H1 (cell line): ENCODE data around the gene PLCB3. TPM values are rescaled to one million over a fixed set of nuclear protein-coding genes. Genes with fewer than 3 reads are reported as not detected.

ENCODE experiments used
- CTCF ChIA-PET: fragments of 300-600 bp; sonication (Branson Sonifier 250); formaldehyde crosslinking; loops from one replicate; lab custom pipeline; 2021; ENCODE audit not compliant: partially characterized antibody; lab: Charles Lee
- POLR2A ChIA-PET: fragments of 300-600 bp; sonication (Branson Sonifier 250); formaldehyde crosslinking; loops from one replicate; lab custom pipeline; 2021; ENCODE audit warnings: inconsistent platforms; ENCODE audit not compliant: partially characterized antibody; lab: Charles Lee
- DNase-seq, 2 experiments: peaks; one replicate each; pipeline versions ENCODE4 v3.0.0 to v3.0.0-alpha.2; 2010 to 2022; ENCODE audit warnings: low spot score in 2 of 2, low read depth in 1 of 2, mixed read lengths in 1 of 2
- FAIRE-seq: peaks from 2 replicates; lab custom pipeline; 2011; peaks lifted over from hg19 to GRCh38; lab: Jason Lieb, UNC
- H2AFZ ChIP-seq: 2 replicates; pipeline ENCODE4 v1.8.1; 2012; ENCODE audit warnings: low read length, inconsistent platforms
- H2AK5ac ChIP-seq: 2 replicates; pipeline ENCODE4 v1.6.1; 2013; ENCODE audit warnings: low read depth, low read length
- H2BK120ac ChIP-seq: replicated peaks from 2 replicates; pipeline ENCODE3; 2013; ENCODE audit warnings: low read depth, low read length, inconsistent platforms
- H2BK12ac ChIP-seq: 2 replicates; pipeline ENCODE4 v1.6.1; 2013; ENCODE audit warnings: low read depth, low read length
- H2BK15ac ChIP-seq: 2 replicates; pipeline ENCODE4 v1.6.1; 2013; ENCODE audit warnings: low read length
- H2BK20ac ChIP-seq: 2 replicates; pipeline ENCODE4 v1.6.1; 2013; ENCODE audit warnings: low read length
- H2BK5ac ChIP-seq: 2 replicates; pipeline ENCODE4 v1.6.1; 2013; ENCODE audit warnings: low read depth, low read length
- H3K14ac ChIP-seq: 2 replicates; pipeline ENCODE4 v1.6.1; 2013; ENCODE audit warnings: inconsistent platforms; ENCODE audit not compliant: insufficient read length
- H3K18ac ChIP-seq: 2 replicates; pipeline ENCODE4 v1.6.1; 2013; ENCODE audit warnings: low read length; ENCODE audit errors: extremely low read depth
- H3K23ac ChIP-seq: 2 replicates; pipeline ENCODE4 v1.6.1; 2013; ENCODE audit warnings: inconsistent platforms; ENCODE audit not compliant: insufficient read length
- H3K23me2 ChIP-seq: 2 replicates; pipeline ENCODE4 v1.6.1; 2013; ENCODE audit warnings: low read depth, low read length
- H3K27ac ChIP-seq: 2 replicates; pipeline ENCODE4 v1.6.1; 2011; ENCODE audit warnings: low read depth, low read length, inconsistent platforms
- H3K27me3 ChIP-seq, 4 experiments: replicated peaks in 1 of 4; 1 replicate in 1 of 4; 2 replicates in 3 of 4; pipeline versions ENCODE4 v1.6.1 to v1.8.1; 2011 to 2013; ENCODE audit warnings: low read length in 3 of 4, mild to moderate bottlenecking in 3 of 4, inconsistent platforms in 2 of 4, mixed read lengths in 2 of 4, moderate library complexity in 1 of 4; ENCODE audit not compliant: control insufficient read depth in 3 of 4, insufficient read depth in 3 of 4; ENCODE audit errors: extremely low read depth in 1 of 4
- H3K36me3 ChIP-seq, 4 experiments: 2 replicates each; pipeline versions ENCODE4 v1.6.1 to v1.8.1; 2011 to 2013; ENCODE audit warnings: mild to moderate bottlenecking in 4 of 4, low read length in 3 of 4, moderate library complexity in 2 of 4, control low read depth in 1 of 4, inconsistent platforms in 1 of 4; ENCODE audit not compliant: insufficient read depth in 4 of 4, control insufficient read depth in 2 of 4
- H3K4ac ChIP-seq: replicated peaks from 2 replicates; pipeline ENCODE3; 2013; ENCODE audit warnings: low read length, low read depth, mixed read lengths, inconsistent platforms; ENCODE audit not compliant: insufficient read length
- H3K4me1 ChIP-seq, 4 experiments: replicated peaks in 1 of 4; 1 replicate in 1 of 4; 2 replicates in 3 of 4; pipeline versions ENCODE4 v1.6.1 to v1.8.1; 2011 to 2013; ENCODE audit warnings: low read length in 3 of 4, inconsistent platforms in 2 of 4, mixed read lengths in 1 of 4; ENCODE audit not compliant: insufficient read depth in 4 of 4, control insufficient read depth in 3 of 4
- H3K4me2 ChIP-seq, 2 experiments: 2 replicates each; pipeline versions ENCODE4 v1.6.1 to v1.8.1; 2011 to 2013; ENCODE audit warnings: low read depth in 2 of 2, low read length in 2 of 2, control low read depth in 1 of 2, inconsistent platforms in 1 of 2, mild to moderate bottlenecking in 1 of 2; ENCODE audit not compliant: insufficient read depth in 1 of 2
- H3K4me3 ChIP-seq, 4 experiments: fragments of 200-600, 300-600 bp in 1 of 4; sonication (generic), shearing (Covaris generic), sonication (Bioruptor Twin) in 1 of 4; 2 replicates each; pipeline versions ENCODE4 v1.5.1 to v1.8.1; 2011 to 2016; ENCODE audit warnings: low read length in 4 of 4, low read depth in 3 of 4, control low read depth in 2 of 4, inconsistent platforms in 2 of 4, mild to moderate bottlenecking in 2 of 4, mixed read lengths in 1 of 4, moderate library complexity in 1 of 4; ENCODE audit not compliant: insufficient read depth in 2 of 4; ENCODE audit errors: extremely low read depth in 1 of 4
- H3K56ac ChIP-seq: replicated peaks from 2 replicates; pipeline ENCODE3; 2013; ENCODE audit warnings: low read depth, mild to moderate bottlenecking, mixed read lengths, low read length, inconsistent platforms; ENCODE audit not compliant: insufficient read length
- H3K79me1 ChIP-seq: 2 replicates; pipeline ENCODE4 v1.6.1; 2013; ENCODE audit warnings: low read depth, low read length, control low read depth
- H3K79me2 ChIP-seq, 2 experiments: 2 replicates each; pipeline versions ENCODE4 v1.6.1 to v1.8.1; 2012 to 2013; ENCODE audit warnings: low read length in 2 of 2, mild to moderate bottlenecking in 2 of 2, inconsistent platforms in 1 of 2; ENCODE audit not compliant: insufficient read depth in 2 of 2, control insufficient read depth in 1 of 2
- H3K9ac ChIP-seq, 4 experiments: replicated peaks in 1 of 4; 1 replicate in 1 of 4; 2 replicates in 3 of 4; pipeline versions ENCODE4 v1.6.1 to v1.8.1; 2011 to 2013; ENCODE audit warnings: low read depth in 3 of 4, low read length in 3 of 4, control low read depth in 2 of 4, mild to moderate bottlenecking in 2 of 4, moderate library complexity in 2 of 4, inconsistent platforms in 1 of 4; ENCODE audit errors: extremely low read depth in 1 of 4
- H3K9me3 ChIP-seq, 2 experiments: 2 replicates each; pipeline versions ENCODE4 v1.6.1 to v1.8.1; 2012 to 2013; ENCODE audit warnings: mild to moderate bottlenecking in 2 of 2, moderate library complexity in 2 of 2, control low read depth in 1 of 2, inconsistent platforms in 1 of 2, low read depth in 1 of 2, low read length in 1 of 2, mixed read lengths in 1 of 2; ENCODE audit not compliant: insufficient read depth in 2 of 2
- H4K20me1 ChIP-seq, 2 experiments: replicated peaks in 1 of 2; 2 replicates each; pipeline versions ENCODE3 to v1.8.1; 2011 to 2013; ENCODE audit warnings: inconsistent platforms in 2 of 2, low read length in 2 of 2, mild to moderate bottlenecking in 1 of 2; ENCODE audit not compliant: insufficient read depth in 2 of 2, control insufficient read depth in 1 of 2
- H4K5ac ChIP-seq: 2 replicates; pipeline ENCODE4 v1.6.1; 2013; ENCODE audit warnings: low read length, low read depth, mixed read lengths, inconsistent platforms; ENCODE audit not compliant: insufficient read length
- H4K8ac ChIP-seq: 2 replicates; pipeline ENCODE4 v1.8.0; 2013; ENCODE audit warnings: mild to moderate bottlenecking, moderate library complexity, low read length, inconsistent platforms; ENCODE audit not compliant: insufficient read depth; ENCODE audit errors: extremely low read depth
- H4K91ac ChIP-seq: replicated peaks from 2 replicates; pipeline ENCODE3; 2013; ENCODE audit warnings: low read length, mixed read lengths, inconsistent platforms; ENCODE audit not compliant: insufficient read length
- POLR2A ChIP-seq, 2 experiments: IDR thresholded peaks; 1 replicate in 1 of 2; 2 replicates in 1 of 2; pipeline ENCODE4 v1.6.1; 2011; ENCODE audit warnings: low read depth in 2 of 2, low read length in 2 of 2, mild to moderate bottlenecking in 2 of 2; ENCODE audit errors: control extremely low read depth in 1 of 2
- POLR2AphosphoS5 ChIP-seq: IDR thresholded peaks from 2 replicates; pipeline ENCODE4 v1.6.1; 2011; ENCODE audit warnings: low read depth, low read length
- RXRA ChIP-seq: IDR thresholded peaks from 2 replicates; pipeline ENCODE4 v1.6.1; 2011; ENCODE audit warnings: low read depth, mild to moderate bottlenecking, low read length, moderate library complexity; ENCODE audit not compliant: insufficient read depth
- WGBS, 2 experiments: shearing (Covaris generic) in 1 of 2; methylation state at CpG; one replicate each; pipeline versions ENCODE4 v1.1.6 to v1.1.7; 2013 to 2015; ENCODE audit warnings: low lambda C conversion rate in 2 of 2, mixed read lengths in 2 of 2, inconsistent platforms in 1 of 2, low coverage in 1 of 2, missing lambda C conversion rate in 1 of 2; ENCODE audit not compliant: insufficient replicate concordance in 2 of 2, insufficient coverage in 1 of 2, insufficient read length in 1 of 2; ENCODE audit errors: extremely low coverage in 1 of 2, missing lambda C conversion rate in 1 of 2; 5-methylcytosine and 5-hydroxymethylcytosine counted together
- polyA plus RNA-seq, 7 experiments: library from polyadenylated mRNA; depleted of rRNA in 3 of 7; stranded (reverse) in 5 of 7; unstranded in 2 of 7; fragments of >200 nt in 5 of 7; fragments of 200-250 nt in 2 of 7; gene quantifications; 1 replicate in 5 of 7; 2 replicates in 1 of 7; 4 replicates in 1 of 7; pipeline versions ENCODE4 v1.2.1 to v1.2.3, GENCODE V29; 2011 to 2013; ENCODE audit warnings: missing spikeins in 2 of 7, mixed read lengths in 2 of 7
- total RNA-seq: library from RNA; stranded (reverse); fragmentation: NEBNext Ultra II Directional; extraction: Animal tissue kit (Norgen Biotek cat#: 25700); gene quantifications from 2 replicates; pipeline ENCODE4 v1.2.1, GENCODE V29; 2021

Gene PLCB3
- total and polyA plus RNA-seq, 2 of the 8 experiments (the other 6 are each of a cell fraction or from before 2014, with no cell fraction given) = 47.2 to 104 TPM

- WGBS, 2 experiments = 87% methylated on average over 8 of the region's 8 CpGs; no CpG with 5 or more reads in 1 of the 2 experiments
- no peak overlapping the region; a peak in 1 of 4 replicates for H3K4me2 ChIP-seq
- no peak for FAIRE-seq
These were observed 8.0 kb upstream of the PLCB3 start for GRCh38 chr11:64243236-64243854.

More at GRCh38 chr11:64243236-64243854, 8.0 kb upstream of the PLCB3 start:
- DNase-seq = no peak
- no peak overlapping the region for H4K91ac ChIP-seq
- POLR2A ChIA-PET = interaction anchor here (0.6 to 13.1 kb wide), 20 partner anchors 8 to 326 kb away, joined by 3 to 352 read pairs (median 5); partner anchors contain the start of genes BAD, CCDC88B, DNAJC4 and FERMT3
- peaks cover 0 to 25% (median 18%) of the 10 kb centered on the region in 4 experiments; a peak in 6 of 7 replicates for H3K4me1 ChIP-seq
- H3K9ac ChIP-seq = no peak overlapping the region
- peaks cover 0 to 13% of the 10 kb centered on the region in 2 experiments for H4K20me1 ChIP-seq
- H2BK5ac ChIP-seq = no peak overlapping the region
- H2BK12ac ChIP-seq = no peak overlapping the region
- H3K36me3 ChIP-seq = peaks cover 0 to 17% (median 4%) of the 10 kb centered on the region in 4 experiments; a peak in 4 of 8 replicates
- H3K27ac ChIP-seq = no peak overlapping the region
- H3K79me2 ChIP-seq = peaks cover 6 to 21% of the 10 kb centered on the region in 2 experiments; a peak in 3 of 4 replicates
- H3K56ac ChIP-seq = no peak overlapping the region
- H3K18ac ChIP-seq = no peak overlapping the region
- no peak overlapping the region for H4K8ac ChIP-seq
- H3K23ac ChIP-seq = no peak overlapping the region
- no peaks in the 10 kb centered on the region for H3K27me3 ChIP-seq
- H2AK5ac ChIP-seq = no peak overlapping the region
- H2BK20ac ChIP-seq = no peak overlapping the region
- H3K9me3 ChIP-seq = no peaks in the 10 kb centered on the region
- H2BK120ac ChIP-seq = no peak overlapping the region
- H3K23me2 ChIP-seq = peaks cover 20% of the 10 kb centered on the region
- H3K4ac ChIP-seq = no peak overlapping the region
- no peak overlapping the region for H2AFZ ChIP-seq
- CTCF ChIA-PET = interaction anchor here (0.5 to 10.0 kb wide), 16 partner anchors 11 to 412 kb away, joined by 3 to 102 read pairs (median 4); partner anchors contain the start of genes CATSPERZ, ESRRA, FERMT3 and NUDT22
- H3K4me3 ChIP-seq = no peak overlapping the region
- peaks cover 6% of the 10 kb centered on the region for H3K79me1 ChIP-seq
- TF ChIP-seq RXRA (no peak), POLR2A (IDR thresholded peaks at IDR 0.05; ENCODE audit: control extremely low read depth in 1 of 2, low read depth in 2 of 2, low read length in 2 of 2) (peak in 1 of 2 experiments; percentile 85; a peak in 1 of 3 replicates), POLR2AphosphoS5 (peak; percentile 76)
- H3K14ac ChIP-seq = no peak overlapping the region
- H4K5ac ChIP-seq = no peak overlapping the region
- H2BK15ac ChIP-seq = no peak overlapping the region
